Panc1 (cell line): ENCODE data around the gene DHRSX. TPM values are rescaled to one million over a fixed set of nuclear protein-coding genes. Genes with fewer than 3 reads are reported as not detected.

ENCODE experiments used
- ATAC-seq: fragments of 200-7000 bp; cut with Tn5 transposase; 2 replicates; pipeline ENCODE4 v1.9.1; 2020; ENCODE audit warnings: mild to moderate bottlenecking, moderate library complexity
- BruUV-seq: library from RNA; stranded (reverse); fragments of 400-500 nt; replicated peaks from 2 replicates; lab custom pipeline; 2021; lab: Mats Ljungman, UMichigan
- CTCF ChIA-PET: fragments of 300-600 bp; sonication (Branson Sonifier 250); formaldehyde crosslinking; loops from one replicate; lab custom pipeline; 2022; ENCODE audit warnings: antibody characterized with exemption; lab: Charles Lee
- POLR2A ChIA-PET: fragments of 300-600 bp; sonication (Branson Sonifier 250); formaldehyde crosslinking; loops from one replicate; lab custom pipeline; 2022; ENCODE audit warnings: antibody characterized with exemption; lab: Charles Lee
- DNase-seq: peaks from one replicate; pipeline ENCODE4 v3.0.0-alpha.2; 2010; ENCODE audit warnings: low read depth, low spot score
- H3K27ac ChIP-seq: 2 replicates; pipeline ENCODE4 v1.5.1; 2011; ENCODE audit warnings: mild to moderate bottlenecking, low read length, inconsistent platforms
- H3K27me3 ChIP-seq: fragments of 200-500 bp; sonication (Bioruptor generic); 2 replicates; pipeline ENCODE4 v1.6.0; 2014; ENCODE audit warnings: low read length, inconsistent platforms; ENCODE audit not compliant: control insufficient read depth, insufficient read depth
- H3K36me3 ChIP-seq: fragments of 200-500 bp; sonication (Bioruptor generic); 2 replicates; pipeline ENCODE4 v1.5.1; 2014; ENCODE audit warnings: inconsistent platforms, mild to moderate bottlenecking, low read length, moderate library complexity; ENCODE audit not compliant: control insufficient read depth, insufficient read depth
- H3K4me1 ChIP-seq: 2 replicates; pipeline ENCODE4 v1.5.1; 2011; ENCODE audit warnings: inconsistent platforms, mild to moderate bottlenecking, low read length, moderate library complexity; ENCODE audit not compliant: control insufficient read depth, insufficient read depth
- H3K4me3 ChIP-seq, 2 experiments: 2 replicates each; pipeline ENCODE4 v1.5.1; 2011 to 2012; ENCODE audit warnings: low read depth in 2 of 2, low read length in 2 of 2, mild to moderate bottlenecking in 2 of 2, inconsistent platforms in 1 of 2, moderate library complexity in 1 of 2
- H3K9me3 ChIP-seq: fragments of 200-500 bp; sonication (Bioruptor generic); 2 replicates; pipeline ENCODE4 v1.5.1; 2014; ENCODE audit warnings: low read depth, mild to moderate bottlenecking, inconsistent platforms, low read length, moderate library complexity; ENCODE audit not compliant: control insufficient read depth, insufficient read depth
- POLR2AphosphoS5 ChIP-seq: IDR thresholded peaks from 2 replicates; pipeline ENCODE4 v1.6.1; 2012; ENCODE audit warnings: mild to moderate bottlenecking, low read depth, low read length, moderate library complexity
- SIN3A ChIP-seq: IDR thresholded peaks from 2 replicates; pipeline ENCODE4 v1.6.1; 2012; ENCODE audit warnings: low read depth, mild to moderate bottlenecking, low read length, moderate library complexity, borderline replicate concordance; ENCODE audit not compliant: insufficient read depth
- TCF7L2 ChIP-seq: IDR thresholded peaks from 2 replicates; pipeline ENCODE4 v1.6.1; 2011; ENCODE audit warnings: mild to moderate bottlenecking, low read depth, low read length, inconsistent platforms
- in situ Hi-C: cut with HindIII; loops from 2 replicates; pipeline ENCODE4 v1.10.0; 2016; ENCODE audit warnings: low sequenced_read_pairs, low pct_unique_long_range_greater_than_20kb
- intact Hi-C: fragments of 100-400 bp; cut with micrococcal nuclease; formaldehyde crosslinking; loops from one replicate; pipeline ENCODE4 v1.10.0; 2022; ENCODE audit not compliant: unreplicated experiment
- total RNA-seq: library from RNA; stranded (reverse); gene quantifications from one replicate; pipeline ENCODE4 v1.2.1, GENCODE V29; 2021; ENCODE audit not compliant: unreplicated experiment
- TF ChIP-seq, protein P1 (sequence below): fragments of 450-650 bp; IDR thresholded peaks from 2 replicates; pipeline ENCODE4 v1.5.1; 2017; ENCODE audit warnings: mild to moderate bottlenecking
- TF ChIP-seq, protein P2 (sequence below), 2 experiments: IDR thresholded peaks; 2 replicates each; pipeline ENCODE4 v1.6.1; 2011 to 2012; ENCODE audit warnings: low read depth in 2 of 2, control low read depth in 1 of 2, low read length in 1 of 2, mild to moderate bottlenecking in 1 of 2, moderate library complexity in 1 of 2; ENCODE audit not compliant: insufficient read depth in 1 of 2

Gene DHRSX
- total RNA-seq, 1 experiment from 2014 or later = 20.1 TPM

DNA sequence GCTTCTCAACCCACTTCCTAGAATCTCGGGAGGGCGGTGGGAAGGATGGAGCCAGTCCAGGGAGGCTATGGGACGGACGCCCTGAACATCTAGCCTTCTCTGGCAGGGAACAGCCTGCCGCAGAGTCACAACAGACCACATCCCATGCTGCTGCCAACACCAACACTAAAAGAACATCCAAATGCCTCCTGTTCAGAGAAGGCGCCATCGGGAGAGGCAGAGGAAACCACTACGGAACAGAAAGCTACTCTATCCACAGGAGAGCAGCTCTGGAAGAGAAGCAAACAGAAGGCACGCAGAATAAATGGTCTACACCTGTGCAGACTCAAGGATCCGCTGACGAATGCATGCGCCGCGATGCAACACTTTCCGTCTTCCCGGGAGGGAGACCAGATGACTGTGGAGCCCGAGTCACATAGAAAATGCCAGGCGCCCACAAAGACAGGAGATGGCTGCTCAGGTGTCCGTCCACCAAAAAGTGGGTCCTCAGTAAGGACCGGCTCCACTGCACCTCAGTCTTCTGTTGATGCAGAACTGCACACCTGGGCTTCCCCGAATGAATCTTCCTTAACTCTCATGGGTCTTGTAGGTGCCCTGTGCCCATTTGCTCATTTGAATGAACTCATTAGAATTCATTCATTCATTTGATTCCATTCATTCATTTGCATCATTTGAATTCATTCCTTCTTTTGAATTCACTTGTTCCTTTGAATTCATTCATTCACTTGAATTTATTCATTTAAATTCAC, 217.5 kb downstream of the DHRSX start:
- BruUV-seq = no TSS peak
- H3K4me1 ChIP-seq = no peaks in the 10 kb centered on the region
- TF ChIP-seq TCF7L2 (no peak), POLR2AphosphoS5 (no peak)
- CTCF ChIA-PET = no interaction called here
- POLR2A ChIA-PET = no interaction called here
- ATAC-seq = no peak
- DNase-seq = no peak
- no peaks in the 10 kb centered on the region for H3K9me3 ChIP-seq
- in situ Hi-C loops = no loop called here
- no peaks in the 10 kb centered on the region for H3K36me3 ChIP-seq
- H3K27me3 ChIP-seq = no peaks in the 10 kb centered on the region
- H3K27ac ChIP-seq = no peak overlapping the region
- intact Hi-C loops = no loop called here
- no peak overlapping the region for H3K4me3 ChIP-seq

DNA sequence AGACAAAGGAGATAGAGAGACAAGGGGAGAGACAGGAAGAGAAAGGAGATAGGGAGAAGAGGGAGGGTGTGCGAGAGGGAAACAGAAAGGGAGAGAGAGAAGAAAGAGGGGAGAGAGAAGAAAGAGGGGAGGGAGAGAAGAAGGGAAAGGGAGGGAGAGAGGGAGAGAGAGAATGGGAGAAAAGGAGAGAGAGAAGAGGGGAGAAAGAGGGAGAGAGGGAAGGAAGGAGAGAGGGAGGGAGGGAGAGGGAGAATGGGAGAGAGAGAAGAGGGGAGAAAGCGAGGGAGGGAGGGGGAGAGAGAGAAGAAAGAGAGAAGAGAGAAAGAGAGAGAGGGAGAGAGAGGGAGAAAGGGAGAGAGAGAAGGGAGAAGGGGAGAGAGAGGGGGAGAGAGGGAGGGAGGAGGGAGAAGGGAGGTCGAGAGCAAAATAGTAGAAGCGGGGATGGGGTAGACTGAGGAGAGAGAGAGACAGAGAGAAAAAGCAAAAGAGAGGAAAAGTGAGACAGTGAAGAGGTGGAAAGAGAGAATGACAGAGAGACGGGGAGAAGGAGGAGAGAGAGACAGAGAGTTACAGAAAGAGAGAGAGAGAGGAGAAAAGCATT, 218.2 kb downstream of the DHRSX start:
- Histone ChIP-seq H3K4me1 (no peaks in the 10 kb centered on the region), H3K4me3 (no peak overlapping the region), H3K36me3 (no peaks in the 10 kb centered on the region), H3K27ac (no peak overlapping the region), H3K9me3 (no peaks in the 10 kb centered on the region), H3K27me3 (no peaks in the 10 kb centered on the region)
- TF ChIP-seq POLR2AphosphoS5 (no peak), TCF7L2 (no peak), SIN3A (no peak)
- TF ChIP-seq, protein P1, sequence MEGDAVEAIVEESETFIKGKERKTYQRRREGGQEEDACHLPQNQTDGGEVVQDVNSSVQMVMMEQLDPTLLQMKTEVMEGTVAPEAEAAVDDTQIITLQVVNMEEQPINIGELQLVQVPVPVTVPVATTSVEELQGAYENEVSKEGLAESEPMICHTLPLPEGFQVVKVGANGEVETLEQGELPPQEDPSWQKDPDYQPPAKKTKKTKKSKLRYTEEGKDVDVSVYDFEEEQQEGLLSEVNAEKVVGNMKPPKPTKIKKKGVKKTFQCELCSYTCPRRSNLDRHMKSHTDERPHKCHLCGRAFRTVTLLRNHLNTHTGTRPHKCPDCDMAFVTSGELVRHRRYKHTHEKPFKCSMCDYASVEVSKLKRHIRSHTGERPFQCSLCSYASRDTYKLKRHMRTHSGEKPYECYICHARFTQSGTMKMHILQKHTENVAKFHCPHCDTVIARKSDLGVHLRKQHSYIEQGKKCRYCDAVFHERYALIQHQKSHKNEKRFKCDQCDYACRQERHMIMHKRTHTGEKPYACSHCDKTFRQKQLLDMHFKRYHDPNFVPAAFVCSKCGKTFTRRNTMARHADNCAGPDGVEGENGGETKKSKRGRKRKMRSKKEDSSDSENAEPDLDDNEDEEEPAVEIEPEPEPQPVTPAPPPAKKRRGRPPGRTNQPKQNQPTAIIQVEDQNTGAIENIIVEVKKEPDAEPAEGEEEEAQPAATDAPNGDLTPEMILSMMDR = no peak
- TF ChIP-seq, protein P2, sequence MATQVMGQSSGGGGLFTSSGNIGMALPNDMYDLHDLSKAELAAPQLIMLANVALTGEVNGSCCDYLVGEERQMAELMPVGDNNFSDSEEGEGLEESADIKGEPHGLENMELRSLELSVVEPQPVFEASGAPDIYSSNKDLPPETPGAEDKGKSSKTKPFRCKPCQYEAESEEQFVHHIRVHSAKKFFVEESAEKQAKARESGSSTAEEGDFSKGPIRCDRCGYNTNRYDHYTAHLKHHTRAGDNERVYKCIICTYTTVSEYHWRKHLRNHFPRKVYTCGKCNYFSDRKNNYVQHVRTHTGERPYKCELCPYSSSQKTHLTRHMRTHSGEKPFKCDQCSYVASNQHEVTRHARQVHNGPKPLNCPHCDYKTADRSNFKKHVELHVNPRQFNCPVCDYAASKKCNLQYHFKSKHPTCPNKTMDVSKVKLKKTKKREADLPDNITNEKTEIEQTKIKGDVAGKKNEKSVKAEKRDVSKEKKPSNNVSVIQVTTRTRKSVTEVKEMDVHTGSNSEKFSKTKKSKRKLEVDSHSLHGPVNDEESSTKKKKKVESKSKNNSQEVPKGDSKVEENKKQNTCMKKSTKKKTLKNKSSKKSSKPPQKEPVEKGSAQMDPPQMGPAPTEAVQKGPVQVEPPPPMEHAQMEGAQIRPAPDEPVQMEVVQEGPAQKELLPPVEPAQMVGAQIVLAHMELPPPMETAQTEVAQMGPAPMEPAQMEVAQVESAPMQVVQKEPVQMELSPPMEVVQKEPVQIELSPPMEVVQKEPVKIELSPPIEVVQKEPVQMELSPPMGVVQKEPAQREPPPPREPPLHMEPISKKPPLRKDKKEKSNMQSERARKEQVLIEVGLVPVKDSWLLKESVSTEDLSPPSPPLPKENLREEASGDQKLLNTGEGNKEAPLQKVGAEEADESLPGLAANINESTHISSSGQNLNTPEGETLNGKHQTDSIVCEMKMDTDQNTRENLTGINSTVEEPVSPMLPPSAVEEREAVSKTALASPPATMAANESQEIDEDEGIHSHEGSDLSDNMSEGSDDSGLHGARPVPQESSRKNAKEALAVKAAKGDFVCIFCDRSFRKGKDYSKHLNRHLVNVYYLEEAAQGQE (IDR thresholded peaks at IDR 0.05; ENCODE audit: insufficient read depth in 1 of 2, low read depth in 2 of 2, low read length in 1 of 2) = no peak
- ChIA-PET POLR2A (no interaction called here), CTCF (no interaction called here)
- intact Hi-C loops = no loop called here
- BruUV-seq = no TSS peak
- ATAC-seq (no peak), DNase-seq (no peak)
- in situ Hi-C loops = no loop called here

DNA sequence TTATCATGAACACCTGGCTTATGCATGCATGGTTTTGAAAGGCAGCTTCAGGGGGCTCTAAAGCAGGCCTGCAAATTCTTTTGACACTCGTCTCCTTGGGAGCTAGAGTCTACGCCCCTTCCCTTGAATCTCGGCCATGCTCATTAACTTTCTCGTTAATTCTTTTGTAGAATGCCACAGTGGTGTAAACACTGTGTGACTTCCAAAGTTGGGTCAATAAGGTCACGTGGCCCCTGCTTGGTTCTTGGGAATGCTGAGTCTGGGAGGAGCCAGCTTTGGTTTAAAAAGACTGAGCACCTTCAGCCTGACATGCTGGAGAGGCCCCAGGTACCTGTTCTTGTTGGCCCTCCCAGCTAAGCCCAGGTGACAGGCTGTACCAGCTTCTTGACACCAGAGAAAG, 228.4 kb downstream of the DHRSX start:
- ATAC-seq (no peak), DNase-seq (no peak)
- H3K4me3 ChIP-seq = no peak overlapping the region
- no peak overlapping the region for H3K27ac ChIP-seq
- H3K36me3 ChIP-seq = no peaks in the 10 kb centered on the region
- ChIA-PET CTCF (no interaction called here), POLR2A (no interaction called here)
- intact Hi-C loops = no loop called here
- H3K4me1 ChIP-seq = no peaks in the 10 kb centered on the region
- TF ChIP-seq SIN3A (no peak), TCF7L2 (no peak), POLR2AphosphoS5 (no peak)
- TF ChIP-seq, protein P2 (IDR thresholded peaks at IDR 0.05; ENCODE audit: insufficient read depth in 1 of 2, low read depth in 2 of 2, low read length in 1 of 2) = no peak
- TF ChIP-seq, protein P1 = no peak
- H3K27me3 ChIP-seq = no peaks in the 10 kb centered on the region
- H3K9me3 ChIP-seq = no peaks in the 10 kb centered on the region
- no TSS peak for BruUV-seq
- in situ Hi-C loops = no loop called here
